Mammary epithelial cell (primary cell): ENCODE data around the gene SELENOM.
"Not testable (repeated sequence)": the region's sequence is repeated elsewhere in the genome, so short reads cannot be mapped to it uniquely, and the experiment has no call there.

ENCODE experiments used
- EZH2 ChIP-seq: IDR thresholded peaks from 2 replicates; pipeline ENCODE4 v1.6.1; 2012; ENCODE audit warnings: low read length, inconsistent platforms, borderline replicate concordance
- TF ChIP-seq, protein P1 (sequence below), 2 donors: IDR thresholded peaks in 1 of 2; conservative IDR thresholded peaks in 1 of 2; 2 replicates each; pipeline ENCODE4 v1.5.1; 2011 to 2012; ENCODE audit warnings: inconsistent platforms in 2 of 2, low read length in 2 of 2, mild to moderate bottlenecking in 2 of 2, control low read depth in 1 of 2, low read depth in 1 of 2; ENCODE audit not compliant: insufficient read depth in 1 of 2; ENCODE audit errors: extremely low read depth in 1 of 2

GRCh38 chr22:31112547-31113091, 5.3 kb upstream of the SELENOM start:
- TF ChIP-seq, protein P1, sequence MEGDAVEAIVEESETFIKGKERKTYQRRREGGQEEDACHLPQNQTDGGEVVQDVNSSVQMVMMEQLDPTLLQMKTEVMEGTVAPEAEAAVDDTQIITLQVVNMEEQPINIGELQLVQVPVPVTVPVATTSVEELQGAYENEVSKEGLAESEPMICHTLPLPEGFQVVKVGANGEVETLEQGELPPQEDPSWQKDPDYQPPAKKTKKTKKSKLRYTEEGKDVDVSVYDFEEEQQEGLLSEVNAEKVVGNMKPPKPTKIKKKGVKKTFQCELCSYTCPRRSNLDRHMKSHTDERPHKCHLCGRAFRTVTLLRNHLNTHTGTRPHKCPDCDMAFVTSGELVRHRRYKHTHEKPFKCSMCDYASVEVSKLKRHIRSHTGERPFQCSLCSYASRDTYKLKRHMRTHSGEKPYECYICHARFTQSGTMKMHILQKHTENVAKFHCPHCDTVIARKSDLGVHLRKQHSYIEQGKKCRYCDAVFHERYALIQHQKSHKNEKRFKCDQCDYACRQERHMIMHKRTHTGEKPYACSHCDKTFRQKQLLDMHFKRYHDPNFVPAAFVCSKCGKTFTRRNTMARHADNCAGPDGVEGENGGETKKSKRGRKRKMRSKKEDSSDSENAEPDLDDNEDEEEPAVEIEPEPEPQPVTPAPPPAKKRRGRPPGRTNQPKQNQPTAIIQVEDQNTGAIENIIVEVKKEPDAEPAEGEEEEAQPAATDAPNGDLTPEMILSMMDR (conservative IDR thresholded peaks at IDR 0.05 in 1 of 2, IDR thresholded peaks at IDR 0.05 in 1 of 2; ENCODE audit: extremely low read depth in 1 of 2, insufficient read depth in 1 of 2, low read depth in 1 of 2, low read length in 2 of 2), result not testable (repeated sequence)
- TF ChIP-seq EZH2, result not testable (repeated sequence)
